ENCODE results near the gene TCP11.

DNA sequence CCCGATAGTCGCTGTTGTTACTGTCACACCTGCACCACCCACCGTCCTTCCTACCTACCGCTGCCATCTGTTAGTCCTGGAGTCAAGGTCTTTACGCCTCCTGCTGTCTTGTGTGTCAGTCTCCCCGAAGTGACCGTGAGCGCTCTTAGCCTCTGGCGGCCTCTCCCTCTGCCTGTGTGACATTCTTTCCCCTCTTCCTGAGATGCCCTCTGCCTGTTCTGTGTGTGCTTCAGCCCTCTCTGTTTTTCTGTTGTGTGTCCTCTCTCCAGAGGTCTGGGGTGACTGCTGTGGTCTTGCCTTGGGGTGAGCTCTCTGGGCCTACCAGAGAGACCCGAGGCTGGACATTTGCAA is 54.9 kb downstream of the TCP11 start:
- TF ChIP-seq, protein P1, sequence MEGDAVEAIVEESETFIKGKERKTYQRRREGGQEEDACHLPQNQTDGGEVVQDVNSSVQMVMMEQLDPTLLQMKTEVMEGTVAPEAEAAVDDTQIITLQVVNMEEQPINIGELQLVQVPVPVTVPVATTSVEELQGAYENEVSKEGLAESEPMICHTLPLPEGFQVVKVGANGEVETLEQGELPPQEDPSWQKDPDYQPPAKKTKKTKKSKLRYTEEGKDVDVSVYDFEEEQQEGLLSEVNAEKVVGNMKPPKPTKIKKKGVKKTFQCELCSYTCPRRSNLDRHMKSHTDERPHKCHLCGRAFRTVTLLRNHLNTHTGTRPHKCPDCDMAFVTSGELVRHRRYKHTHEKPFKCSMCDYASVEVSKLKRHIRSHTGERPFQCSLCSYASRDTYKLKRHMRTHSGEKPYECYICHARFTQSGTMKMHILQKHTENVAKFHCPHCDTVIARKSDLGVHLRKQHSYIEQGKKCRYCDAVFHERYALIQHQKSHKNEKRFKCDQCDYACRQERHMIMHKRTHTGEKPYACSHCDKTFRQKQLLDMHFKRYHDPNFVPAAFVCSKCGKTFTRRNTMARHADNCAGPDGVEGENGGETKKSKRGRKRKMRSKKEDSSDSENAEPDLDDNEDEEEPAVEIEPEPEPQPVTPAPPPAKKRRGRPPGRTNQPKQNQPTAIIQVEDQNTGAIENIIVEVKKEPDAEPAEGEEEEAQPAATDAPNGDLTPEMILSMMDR (IDR thresholded peaks at IDR 0.05): no peak
- TF ChIP-seq POLR2A (IDR thresholded peaks at IDR 0.05): no peak

Measured in right lobe of liver (tissue), 4 donors.